Colonic mucosa (tissue), 4 donors: ENCODE results near the gene OR2V2. TPM values are rescaled to one million over a fixed set of nuclear protein-coding genes. Genes with fewer than 3 reads are reported as not detected.
"Not testable (repeated sequence)": the region's sequence is repeated elsewhere in the genome, so short reads cannot be mapped to it uniquely, and the experiment has no call there.

Experiments
- DNase-seq: peaks from one replicate; pipeline ENCODE4 v3.0.0-alpha.2; 2020
- H3K27ac ChIP-seq: fragments of 200-600 bp; one replicate; pipeline ENCODE4 v1.8.0; 2021
- H3K27me3 ChIP-seq: fragments of 200-600 bp; one replicate; pipeline ENCODE4 v1.8.0; 2021
- H3K36me3 ChIP-seq: fragments of 200-600 bp; one replicate; pipeline ENCODE4 v1.8.0; 2021
- H3K4me1 ChIP-seq: fragments of 200-600 bp; one replicate; pipeline ENCODE4 v1.8.0; 2021; ENCODE audit warnings: mild to moderate bottlenecking
- H3K4me3 ChIP-seq: fragments of 200-600 bp; one replicate; pipeline ENCODE4 v1.8.0; 2021
- H3K9ac ChIP-seq, 2 donors: one replicate each; pipeline ENCODE4 v1.7.0; 2013; ENCODE audit warnings: control low read depth in 2 of 2, low read depth in 2 of 2, low read length in 2 of 2
- H3K9me3 ChIP-seq: fragments of 200-600 bp; one replicate; pipeline ENCODE4 v1.8.0; 2021
- intact Hi-C: fragments of 100-400 bp; cut with DNase I; formaldehyde crosslinking; loops from one replicate; pipeline ENCODE4 v1.14.1; 2022
- total RNA-seq, 2 donors: library from RNA; stranded (reverse); fragmentation: NEBNext Ultra II Directional in 1 of 2; extraction: Animal tissue kit (Norgen Biotek cat#: 25700) in 1 of 2; gene quantifications; one replicate each; pipeline ENCODE4 v1.2.1, GENCODE V29; 2021
- TF ChIP-seq, protein P1 (sequence below): fragments of 200-600 bp; IDR thresholded peaks from one replicate; pipeline ENCODE4 v1.8.0; 2022; ENCODE audit warnings: antibody characterized with exemption, mild to moderate bottlenecking
- donor health status: healthy.
- donor health status: DM: no; HTN: no; CAD: no.
- donor health status: DM: no; HTN: no; CAD: no.

Gene OR2V2
- total RNA-seq, 2 donors from 2014 or later, result not detected

DNA sequence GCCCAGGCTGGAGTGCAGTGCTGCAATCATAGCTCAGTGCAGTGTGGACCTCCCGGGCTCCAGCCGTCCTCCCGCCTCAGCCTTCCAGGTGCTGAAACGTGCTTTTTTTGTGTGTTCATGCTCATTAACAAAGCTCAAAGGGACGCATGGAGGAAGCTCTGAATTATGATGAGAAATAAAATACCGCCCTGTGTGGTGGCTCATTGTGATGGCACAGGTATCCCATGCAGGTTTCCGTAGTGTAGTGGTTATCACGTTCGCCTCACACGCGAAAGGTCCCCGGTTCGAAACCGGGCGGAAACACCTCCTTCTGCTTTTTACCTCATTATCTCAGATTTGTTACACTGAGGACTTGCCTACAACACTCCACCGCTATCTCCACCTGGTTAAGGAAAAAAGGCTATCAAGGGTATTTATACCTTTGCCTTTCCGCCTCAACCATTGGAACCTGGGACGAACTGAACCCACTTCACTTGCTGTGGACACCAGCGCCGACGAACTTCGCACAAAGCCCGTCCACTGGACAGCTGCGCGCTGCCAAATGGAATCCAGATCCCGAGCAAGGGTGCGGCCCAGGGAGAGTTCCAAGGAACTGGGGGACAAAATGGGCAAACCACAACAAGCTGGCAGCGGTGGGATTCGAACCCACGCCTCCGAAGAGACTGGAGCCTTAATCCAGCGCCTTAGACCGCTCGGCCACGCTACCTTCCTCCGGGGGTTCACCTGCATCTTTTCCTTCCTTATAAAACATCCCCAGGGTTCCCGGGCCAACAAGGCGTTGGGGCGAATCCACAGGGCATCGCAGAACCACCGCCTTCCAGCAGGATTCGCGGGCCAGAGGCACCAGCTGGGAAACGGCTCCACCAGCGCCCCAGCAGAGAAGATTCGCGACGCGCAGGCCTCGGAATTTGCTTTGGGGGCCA is 26.3 kb downstream of the OR2V2 start:
- TF ChIP-seq, protein P1, sequence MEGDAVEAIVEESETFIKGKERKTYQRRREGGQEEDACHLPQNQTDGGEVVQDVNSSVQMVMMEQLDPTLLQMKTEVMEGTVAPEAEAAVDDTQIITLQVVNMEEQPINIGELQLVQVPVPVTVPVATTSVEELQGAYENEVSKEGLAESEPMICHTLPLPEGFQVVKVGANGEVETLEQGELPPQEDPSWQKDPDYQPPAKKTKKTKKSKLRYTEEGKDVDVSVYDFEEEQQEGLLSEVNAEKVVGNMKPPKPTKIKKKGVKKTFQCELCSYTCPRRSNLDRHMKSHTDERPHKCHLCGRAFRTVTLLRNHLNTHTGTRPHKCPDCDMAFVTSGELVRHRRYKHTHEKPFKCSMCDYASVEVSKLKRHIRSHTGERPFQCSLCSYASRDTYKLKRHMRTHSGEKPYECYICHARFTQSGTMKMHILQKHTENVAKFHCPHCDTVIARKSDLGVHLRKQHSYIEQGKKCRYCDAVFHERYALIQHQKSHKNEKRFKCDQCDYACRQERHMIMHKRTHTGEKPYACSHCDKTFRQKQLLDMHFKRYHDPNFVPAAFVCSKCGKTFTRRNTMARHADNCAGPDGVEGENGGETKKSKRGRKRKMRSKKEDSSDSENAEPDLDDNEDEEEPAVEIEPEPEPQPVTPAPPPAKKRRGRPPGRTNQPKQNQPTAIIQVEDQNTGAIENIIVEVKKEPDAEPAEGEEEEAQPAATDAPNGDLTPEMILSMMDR, result no peak
- Histone ChIP-seq H3K9ac (no peak overlapping the region), H3K27ac (no peak overlapping the region), H3K9me3 (no peaks in the 10 kb centered on the region), H3K36me3 (no peaks in the 10 kb centered on the region), H3K4me3 (no peak overlapping the region), H3K27me3 (peaks cover 40% of the 10 kb centered on the region), H3K4me1 (peaks cover 3% of the 10 kb centered on the region)
- intact Hi-C loops, result no loop called here
- DNase-seq, result peak; percentile 60

DNA sequence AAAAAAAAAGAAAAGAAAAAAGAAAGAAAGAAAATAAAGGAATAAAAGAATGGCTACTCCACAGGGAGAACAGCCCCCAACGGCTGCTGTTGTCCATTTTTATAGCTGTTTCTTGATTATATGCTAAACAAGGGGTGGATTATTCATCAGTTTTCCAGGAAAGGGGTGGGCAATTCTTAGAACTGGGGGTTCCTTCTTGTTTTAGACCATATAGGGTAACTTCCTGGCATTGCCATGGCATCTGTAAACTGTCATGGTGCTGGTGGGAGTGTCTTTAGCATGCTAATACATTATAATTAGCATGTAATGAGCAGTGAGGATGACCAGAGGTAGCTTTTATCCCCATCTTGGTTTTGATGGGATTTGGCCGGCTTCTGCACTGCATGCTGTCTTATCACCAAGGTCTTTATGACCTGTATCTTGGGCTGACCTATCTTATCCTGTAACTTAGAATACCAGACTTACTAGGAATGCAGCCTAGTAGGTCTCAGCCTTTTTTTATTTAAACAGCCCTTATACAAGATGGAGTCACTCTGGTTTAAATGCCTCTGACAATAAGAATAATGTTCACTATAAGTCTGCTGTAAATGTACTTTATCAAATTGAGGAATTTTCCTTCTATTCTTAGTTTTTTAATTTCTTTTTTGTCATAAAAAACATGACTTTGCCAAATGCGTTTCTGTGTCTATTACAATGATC is 29.0 kb downstream of the OR2V2 start:
- Histone ChIP-seq H3K9ac (no peak overlapping the region), H3K4me1 (no peaks in the 10 kb centered on the region), H3K27me3 (peaks cover 22% of the 10 kb centered on the region), H3K9me3 (no peaks in the 10 kb centered on the region), H3K27ac (no peak overlapping the region), H3K36me3 (no peaks in the 10 kb centered on the region), H3K4me3 (no peak overlapping the region)
- intact Hi-C loops, result no loop called here
- DNase-seq, result no peak
- TF ChIP-seq, protein P1, result no peak

DNA sequence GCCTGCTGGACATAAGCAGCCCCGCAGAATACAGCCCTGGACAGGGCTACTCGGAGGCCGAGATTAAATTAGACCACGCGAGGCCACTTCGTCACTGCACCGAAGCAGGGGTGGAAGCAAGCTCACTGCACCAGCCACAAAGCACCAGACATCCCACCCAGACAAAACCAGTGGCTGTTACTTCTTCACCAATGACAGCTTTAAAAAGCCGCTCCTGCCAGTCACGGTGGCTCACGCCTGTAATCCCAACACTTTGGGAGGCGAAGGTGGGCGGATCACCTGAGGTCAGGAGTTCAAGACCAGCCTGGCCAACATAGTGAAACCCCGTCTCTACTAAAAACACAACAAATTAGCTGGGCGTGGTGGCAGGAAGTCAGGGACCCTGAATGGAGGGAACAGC is 30.2 kb downstream of the OR2V2 start:
- H3K27me3 ChIP-seq, result peaks cover 19% of the 10 kb centered on the region
- H3K9me3 ChIP-seq, H3K9ac ChIP-seq, DNase-seq, H3K27ac ChIP-seq, intact Hi-C loops, H3K36me3 ChIP-seq, H3K4me1 ChIP-seq, H3K4me3 ChIP-seq: not testable (repeated sequence)

DNA sequence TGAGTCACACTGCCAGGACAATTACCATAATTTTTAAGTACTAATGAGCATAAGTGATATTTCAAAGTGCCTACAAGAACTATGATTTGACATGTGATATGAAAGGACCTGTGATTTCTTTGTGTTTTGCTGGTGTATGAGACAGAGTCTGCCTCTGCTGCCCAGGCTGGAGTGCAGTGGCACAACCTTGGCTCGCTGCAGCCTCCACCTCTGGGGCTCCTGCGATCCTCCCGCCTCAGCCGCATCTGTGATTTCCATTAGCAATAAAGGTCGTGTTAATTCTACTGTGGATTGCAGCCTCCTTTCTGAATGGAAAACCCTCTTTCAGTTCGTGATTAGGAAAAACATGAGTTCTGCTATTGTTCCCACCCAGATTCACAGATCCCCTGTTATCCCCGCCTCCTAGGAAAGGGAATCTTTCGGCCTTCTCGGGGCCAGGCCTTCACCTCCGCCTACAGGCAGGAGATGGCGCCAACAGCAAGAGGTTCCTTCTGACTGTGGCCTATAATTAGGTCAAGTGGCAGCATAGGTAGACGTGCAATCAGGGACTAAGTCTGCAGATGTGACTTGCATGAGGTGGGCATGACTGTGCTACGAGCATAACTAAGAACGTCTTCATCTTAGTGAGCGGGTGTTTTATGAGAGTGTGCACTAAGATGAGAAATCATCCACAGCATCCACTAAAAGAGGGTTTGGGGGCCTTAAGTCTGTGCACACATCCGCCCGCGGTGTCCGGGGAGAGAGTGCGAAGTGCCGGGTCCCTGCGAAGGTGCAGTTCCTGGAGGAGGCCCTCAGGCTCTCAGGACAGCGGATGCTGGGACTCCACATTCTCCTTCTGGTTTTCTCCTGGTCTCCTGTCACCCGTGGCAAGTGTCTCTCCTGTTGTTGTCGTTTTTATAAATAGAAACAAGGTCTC is 34.5 kb downstream of the OR2V2 start:
- Histone ChIP-seq H3K4me3 (no peak overlapping the region), H3K9ac (peak overlapping the region in 1 of 2 donors; percentile 12), H3K4me1 (peaks cover 6% of the 10 kb centered on the region), H3K36me3 (no peaks in the 10 kb centered on the region), H3K27ac (no peak overlapping the region), H3K27me3 (no peaks in the 10 kb centered on the region), H3K9me3 (no peaks in the 10 kb centered on the region)
- TF ChIP-seq, protein P1, result peak; percentile 86
- intact Hi-C loops, result loop anchor here (10.0 kb wide), 1 partner anchor 83 kb away; the partner anchor contains the start of gene TRIM52
- peak; percentile 77 for DNase-seq

DNA sequence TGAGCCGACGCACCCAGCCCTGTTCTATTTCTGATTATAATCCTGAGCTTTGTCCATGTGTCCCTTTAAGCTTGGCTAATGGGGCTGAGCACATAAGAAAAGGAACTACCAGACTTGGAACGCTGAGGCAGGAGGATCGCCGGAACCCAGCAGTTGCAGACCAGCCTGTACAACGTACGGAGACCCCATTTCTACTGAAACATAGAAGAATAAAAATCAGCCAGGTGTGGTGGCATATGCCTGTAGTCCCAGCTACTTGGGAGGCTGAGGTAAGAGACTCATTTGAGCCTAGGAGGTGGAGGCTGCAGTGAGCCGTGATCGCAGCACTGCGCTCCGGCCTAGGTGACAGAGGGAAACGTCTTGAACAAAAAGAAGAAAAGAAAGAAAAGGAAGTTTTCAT is 35.3 kb downstream of the OR2V2 start:
- no peak overlapping the region for H3K9ac ChIP-seq
- no peaks in the 10 kb centered on the region for H3K36me3 ChIP-seq
- H3K4me1 ChIP-seq, result peaks cover 6% of the 10 kb centered on the region
- H3K9me3 ChIP-seq, result no peaks in the 10 kb centered on the region
- TF ChIP-seq, protein P1, result no peak
- no peak for DNase-seq
- intact Hi-C loops, result loop anchor here (10.0 kb wide), 1 partner anchor 82 kb away; the partner anchor contains the start of gene TRIM52
- no peak overlapping the region for H3K27ac ChIP-seq
- H3K4me3 ChIP-seq, result no peak overlapping the region
- H3K27me3 ChIP-seq, result no peaks in the 10 kb centered on the region
